Activated T-helper 17 cell treated with anti-CD3 and anti-CD28 coated beads, Interleukin-2, amount 50 U/mL, for 72 hours (primary cell): ENCODE results near the gene CACNA2D2. TPM values are rescaled to one million over a fixed set of nuclear protein-coding genes. Genes with fewer than 3 reads are reported as not detected.
"Not testable (repeated sequence)": the region's sequence is repeated elsewhere in the genome, so short reads cannot be mapped to it uniquely, and the experiment has no call there.

Experiments
- ATAC-seq: fragments of 150-1000 bp; cut with Tn5 transposase; replicated peaks from 2 replicates; pipeline ENCODE4 v1.10.0; 2021; ENCODE audit warnings: mild to moderate bottlenecking, moderate library complexity
- H3K27ac Mint-ChIP-seq: one replicate; pipeline ENCODE4 v1.8.0; 2022; ENCODE audit warnings: mixed read lengths
- H3K27me3 Mint-ChIP-seq: one replicate; pipeline ENCODE4 v1.8.0; 2022; ENCODE audit warnings: mixed read lengths
- H3K36me3 Mint-ChIP-seq: one replicate; pipeline ENCODE4 v1.8.0; 2022; ENCODE audit warnings: low read depth, mild to moderate bottlenecking, mixed read lengths
- H3K4me1 Mint-ChIP-seq: one replicate; pipeline ENCODE4 v1.8.0; 2022; ENCODE audit warnings: mixed read lengths
- H3K4me3 Mint-ChIP-seq: one replicate; pipeline ENCODE4 v1.8.0; 2022; ENCODE audit warnings: mild to moderate bottlenecking, mixed read lengths
- H3K9me3 Mint-ChIP-seq: one replicate; pipeline ENCODE4 v1.8.0; 2022; ENCODE audit warnings: mixed read lengths
- total RNA-seq, 2 donors: library from RNA; stranded (reverse); gene quantifications; one replicate each; pipeline ENCODE4 v1.2.3, GENCODE V29; 2022

Gene CACNA2D2
- total RNA-seq, 2 donors from 2014 or later: 0.50 to 5.0 TPM

DNA sequence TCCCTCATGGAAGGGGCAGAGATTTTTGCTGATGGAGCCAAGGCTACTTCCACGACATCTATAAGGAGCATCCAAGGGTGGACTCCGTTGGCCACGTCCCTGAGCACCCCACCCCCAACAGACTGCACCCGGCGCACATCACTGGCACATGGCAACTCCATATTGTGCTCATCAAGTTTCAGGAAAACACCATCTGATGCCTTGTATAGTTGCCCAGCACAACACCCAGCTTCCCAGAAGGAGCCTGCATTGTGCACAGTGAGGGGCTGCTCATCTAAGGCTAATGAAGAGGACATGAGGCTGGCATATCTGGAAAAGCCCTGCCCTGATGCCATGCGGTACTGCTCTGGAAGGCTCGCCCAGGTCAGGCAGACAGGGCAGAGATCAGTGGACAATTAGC lies 15.0 kb upstream of the CACNA2D2 start:
- Mint-ChIP-seq H3K36me3 (no peaks in the 10 kb centered on the region), H3K27me3 (no peaks in the 10 kb centered on the region), H3K9me3 (no peaks in the 10 kb centered on the region), H3K27ac (no peak overlapping the region), H3K4me1 (peaks cover 5% of the 10 kb centered on the region), H3K4me3 (no peak overlapping the region)
- ATAC-seq: no peak

DNA sequence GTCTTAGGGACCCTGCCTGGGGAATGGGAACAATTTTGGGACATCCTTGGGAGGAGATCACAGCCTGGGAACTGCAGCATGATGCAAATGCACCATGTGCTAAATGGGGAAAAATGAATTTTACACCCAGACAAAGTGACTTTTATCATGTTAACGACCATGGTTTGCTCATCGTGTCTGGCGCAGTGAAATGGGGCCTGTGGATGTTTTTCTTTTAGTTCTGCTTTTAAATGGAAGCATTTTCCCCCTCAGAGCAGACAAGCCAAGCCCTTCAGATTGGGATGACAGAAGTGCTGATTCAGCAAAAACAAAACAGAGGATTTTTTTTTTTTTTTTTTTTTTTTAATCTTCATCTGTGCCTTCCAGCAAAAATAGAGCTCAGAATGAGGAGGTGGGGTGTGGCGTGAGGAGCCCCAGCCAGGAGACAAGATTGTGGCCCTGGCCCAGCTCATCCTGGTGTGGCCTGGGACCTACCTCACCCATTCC lies 14.3 kb upstream of the CACNA2D2 start:
- Mint-ChIP-seq H3K27me3 (no peaks in the 10 kb centered on the region), H3K4me1 (peaks cover 5% of the 10 kb centered on the region), H3K36me3 (no peaks in the 10 kb centered on the region), H3K4me3 (no peak overlapping the region), H3K27ac (no peak overlapping the region), H3K9me3 (no peaks in the 10 kb centered on the region)
- ATAC-seq: no peak

DNA sequence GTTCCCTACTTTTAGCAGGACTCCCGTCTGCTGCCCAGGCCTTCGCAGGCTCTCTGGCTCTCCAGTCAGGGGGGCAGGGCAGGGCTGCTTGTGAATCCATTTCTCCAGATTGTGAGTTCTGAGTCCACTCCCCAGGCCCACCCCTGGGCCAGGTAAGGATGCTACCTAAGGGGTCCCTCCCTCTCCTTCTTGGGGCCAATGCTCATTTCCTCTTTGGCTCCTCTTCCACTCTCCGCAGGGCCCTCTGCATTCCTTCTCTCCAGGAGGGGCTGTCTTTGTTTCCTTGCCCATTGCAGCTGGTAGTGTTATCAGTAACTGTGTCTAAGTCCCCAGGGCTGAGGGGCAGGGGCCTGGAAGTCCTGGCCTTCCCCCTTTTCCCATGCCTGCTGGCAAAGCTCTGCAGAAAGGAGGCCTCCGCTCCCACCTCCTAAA lies 13.0 kb upstream of the CACNA2D2 start:
- H3K4me3 Mint-ChIP-seq: no peak overlapping the region

DNA sequence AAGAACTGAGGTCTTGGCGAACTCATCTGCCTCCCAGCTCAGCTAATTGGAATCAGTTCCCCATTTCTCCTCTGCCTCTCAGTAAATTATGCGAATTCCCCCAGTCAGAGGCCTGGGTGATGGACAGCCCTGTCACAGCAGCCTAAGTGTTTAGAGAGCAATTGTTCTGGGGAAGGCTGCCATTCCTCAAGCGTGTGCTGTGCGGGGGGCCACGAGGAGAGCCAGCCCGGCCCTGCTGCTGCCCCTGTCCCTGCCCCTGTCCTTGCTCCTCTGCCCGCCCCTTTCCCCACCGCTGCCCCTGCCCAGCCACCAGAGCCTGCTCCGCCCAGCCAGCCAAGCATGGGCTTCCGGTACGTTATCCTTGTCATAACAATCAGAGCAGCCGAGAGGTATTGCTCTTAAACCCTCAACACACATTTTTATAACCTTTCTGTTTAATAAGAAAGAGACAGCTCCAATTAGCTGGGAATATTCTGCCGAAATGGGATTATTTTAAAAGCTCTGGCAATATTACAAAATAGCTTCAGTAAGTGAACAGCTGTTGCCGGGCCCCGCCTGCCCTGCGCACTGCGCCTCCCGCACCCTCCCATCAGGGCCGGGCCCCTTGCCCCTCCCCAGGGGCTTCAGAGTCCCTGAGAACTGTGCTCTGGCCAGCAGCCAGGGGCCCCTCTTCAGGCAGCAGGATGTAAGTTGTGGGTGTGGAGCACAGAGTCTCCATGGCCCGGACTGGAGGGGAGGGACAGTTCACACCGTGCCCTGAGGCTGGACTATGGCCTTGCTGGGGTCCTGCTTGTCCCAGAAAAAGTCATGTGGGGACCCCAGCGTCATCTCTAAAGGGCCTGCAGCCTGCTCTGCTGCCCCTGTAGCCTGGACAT lies 12.4 kb upstream of the CACNA2D2 start:
- peaks cover 5% of the 10 kb centered on the region for H3K4me1 Mint-ChIP-seq

More for the DNA sequence above, 13.0 kb upstream of the CACNA2D2 start:
- Mint-ChIP-seq H3K27me3 (no peaks in the 10 kb centered on the region), H3K4me1 (peaks cover 5% of the 10 kb centered on the region), H3K36me3 (no peaks in the 10 kb centered on the region), H3K27ac (peak overlapping the region; percentile 40), H3K9me3 (no peaks in the 10 kb centered on the region)
- no peak for ATAC-seq

DNA sequence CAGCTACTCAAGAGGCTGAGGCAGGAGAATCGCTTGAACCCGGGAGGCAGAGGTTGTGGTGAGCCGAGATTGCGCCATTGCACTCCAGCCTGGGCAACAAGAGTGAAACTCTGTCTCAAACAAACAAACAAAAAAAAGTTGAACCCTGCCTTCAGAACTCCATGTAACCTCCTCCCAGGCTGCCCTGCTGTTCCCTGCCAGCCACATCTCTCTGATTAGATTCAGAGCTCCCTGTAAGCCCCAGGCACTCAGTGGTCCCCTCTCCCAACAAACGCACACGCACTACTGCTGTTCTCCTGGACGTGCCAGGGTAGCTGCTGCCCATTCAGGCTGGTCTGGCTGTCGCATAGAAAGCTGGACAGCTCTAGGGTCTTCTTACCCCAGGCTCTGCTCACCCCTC lies 9.5 kb upstream of the CACNA2D2 start:
- H3K27ac Mint-ChIP-seq: not testable (repeated sequence)

More for the DNA sequence above, 12.4 kb upstream of the CACNA2D2 start:
- H3K4me3 Mint-ChIP-seq: no peak overlapping the region
- no peaks in the 10 kb centered on the region for H3K36me3 Mint-ChIP-seq
- ATAC-seq: no peak
- no peaks in the 10 kb centered on the region for H3K27me3 Mint-ChIP-seq
- H3K9me3 Mint-ChIP-seq: no peaks in the 10 kb centered on the region
- no peak overlapping the region for H3K27ac Mint-ChIP-seq

DNA sequence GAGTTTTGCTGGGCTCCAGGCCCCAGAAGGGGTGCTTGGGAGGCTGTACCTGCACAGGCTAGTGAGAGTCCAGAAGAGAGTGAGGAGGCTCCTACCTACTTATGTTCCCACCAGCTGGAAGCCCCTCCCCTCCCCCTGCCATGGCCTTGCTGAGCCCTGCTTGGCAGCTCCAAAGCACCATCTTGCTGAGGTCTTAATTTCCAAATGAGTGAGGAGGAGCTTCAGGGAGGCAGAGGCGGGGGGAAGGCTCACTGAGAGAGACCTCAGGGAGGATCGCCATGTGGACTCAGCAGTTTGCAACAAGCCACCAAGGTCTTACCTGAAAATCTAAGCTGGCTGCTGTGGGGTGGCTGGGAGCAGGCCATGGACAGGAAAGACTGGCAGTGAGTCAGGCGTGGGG lies 8.7 kb upstream of the CACNA2D2 start:
- Mint-ChIP-seq H3K4me3 (no peak overlapping the region), H3K36me3 (no peaks in the 10 kb centered on the region), H3K27ac (no peak overlapping the region), H3K27me3 (no peaks in the 10 kb centered on the region), H3K9me3 (no peaks in the 10 kb centered on the region), H3K4me1 (no peaks in the 10 kb centered on the region)
- ATAC-seq: no peak

More for the DNA sequence above, 9.5 kb upstream of the CACNA2D2 start:
- not testable (repeated sequence) for H3K4me1 Mint-ChIP-seq, H3K27me3 Mint-ChIP-seq, H3K9me3 Mint-ChIP-seq, H3K36me3 Mint-ChIP-seq, ATAC-seq, H3K4me3 Mint-ChIP-seq

DNA sequence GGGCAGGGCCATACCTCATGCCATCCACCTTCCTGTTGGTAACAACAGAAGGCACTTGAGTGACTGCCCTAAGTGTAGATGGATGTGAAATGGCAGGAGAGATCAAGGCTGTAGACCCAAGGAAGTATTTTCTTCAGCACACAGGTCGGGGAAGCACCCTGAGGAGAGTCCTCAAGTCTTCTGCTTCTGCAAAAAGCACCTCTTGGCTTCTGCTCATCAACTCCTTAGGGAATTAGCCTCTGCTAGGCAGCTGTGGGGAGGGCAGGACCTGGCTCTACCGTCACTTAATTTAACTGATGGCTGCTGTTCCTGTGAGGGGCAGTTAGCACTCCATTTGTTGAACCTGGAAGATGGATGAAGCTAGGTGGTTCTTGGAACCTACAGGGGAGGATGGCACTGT lies 6.9 kb upstream of the CACNA2D2 start:
- H3K4me3 Mint-ChIP-seq: no peak overlapping the region
- no peak for ATAC-seq
- no peaks in the 10 kb centered on the region for H3K36me3 Mint-ChIP-seq
- no peaks in the 10 kb centered on the region for H3K27me3 Mint-ChIP-seq
- H3K27ac Mint-ChIP-seq: peak overlapping the region; percentile 36
- H3K9me3 Mint-ChIP-seq: no peaks in the 10 kb centered on the region
- no peaks in the 10 kb centered on the region for H3K4me1 Mint-ChIP-seq

DNA sequence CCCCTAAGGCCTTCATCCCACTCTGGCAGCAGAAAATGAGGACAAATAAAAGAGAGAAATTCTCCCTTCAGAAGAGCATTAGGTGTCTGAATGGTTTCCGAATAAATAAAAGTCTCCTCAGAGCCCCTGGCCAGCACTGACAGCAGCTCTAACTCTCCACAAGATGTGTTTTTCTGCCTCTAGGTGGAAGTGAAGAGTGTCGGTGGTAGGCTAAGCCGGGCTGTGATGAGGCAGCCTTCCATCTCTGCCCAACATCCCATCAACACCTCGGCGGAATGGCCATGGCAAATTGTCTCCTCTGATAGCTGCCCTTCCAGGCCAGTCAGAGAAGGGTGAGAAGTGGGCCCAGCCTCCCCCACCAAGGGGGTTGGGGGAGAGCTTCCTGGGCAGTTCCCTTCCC lies 6.3 kb upstream of the CACNA2D2 start:
- no peak for ATAC-seq
- H3K9me3 Mint-ChIP-seq: no peaks in the 10 kb centered on the region

DNA sequence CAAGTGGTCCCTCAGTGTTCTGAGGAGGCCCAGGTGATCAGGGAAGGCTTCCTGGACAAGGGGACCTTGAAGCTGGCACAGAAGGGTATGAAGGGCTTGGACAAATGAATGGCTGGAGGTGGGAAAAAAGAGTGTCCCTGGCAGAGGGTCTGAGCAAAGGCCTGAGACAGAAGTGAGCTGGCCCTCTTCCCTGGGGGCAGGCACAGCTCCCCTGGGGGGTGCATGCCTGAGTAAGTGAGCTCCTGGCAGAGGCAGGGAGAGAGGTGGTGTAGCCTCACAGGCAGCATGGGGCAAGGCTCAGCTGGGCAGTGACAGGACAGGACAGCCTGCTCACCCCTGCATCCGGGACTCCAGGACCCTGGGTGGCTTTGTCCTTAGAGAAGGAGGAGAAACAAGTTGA lies 5.4 kb upstream of the CACNA2D2 start:
- Mint-ChIP-seq H3K9me3 (no peaks in the 10 kb centered on the region), H3K27me3 (no peaks in the 10 kb centered on the region), H3K27ac (no peak overlapping the region), H3K4me1 (no peaks in the 10 kb centered on the region), H3K4me3 (no peak overlapping the region), H3K36me3 (no peaks in the 10 kb centered on the region)
- ATAC-seq: no peak

More for the DNA sequence above, 6.3 kb upstream of the CACNA2D2 start:
- Mint-ChIP-seq H3K27ac (peak overlapping the region; percentile 36), H3K27me3 (no peaks in the 10 kb centered on the region), H3K36me3 (no peaks in the 10 kb centered on the region), H3K4me3 (no peak overlapping the region), H3K4me1 (no peaks in the 10 kb centered on the region)

DNA sequence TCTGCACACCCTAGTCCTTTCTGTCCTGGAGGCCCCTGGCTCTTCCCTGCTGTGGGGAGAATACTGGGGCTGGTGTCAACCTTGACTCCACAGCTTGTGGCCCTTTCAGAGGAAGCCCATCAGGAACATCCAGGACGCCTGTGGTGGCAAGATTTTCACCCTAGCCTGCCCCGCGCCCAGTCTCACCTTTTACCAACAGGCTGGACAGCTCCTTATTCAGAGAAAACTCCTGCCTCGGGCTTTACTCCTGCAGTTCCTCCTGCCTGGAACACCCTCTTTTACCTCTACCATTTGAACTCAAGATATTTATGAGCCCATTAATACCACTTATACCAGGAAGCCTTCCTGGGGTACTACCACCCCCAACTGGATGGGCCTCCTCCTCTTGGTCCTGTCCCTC lies 2.7 kb upstream of the CACNA2D2 start:
- no peak for ATAC-seq

DNA sequence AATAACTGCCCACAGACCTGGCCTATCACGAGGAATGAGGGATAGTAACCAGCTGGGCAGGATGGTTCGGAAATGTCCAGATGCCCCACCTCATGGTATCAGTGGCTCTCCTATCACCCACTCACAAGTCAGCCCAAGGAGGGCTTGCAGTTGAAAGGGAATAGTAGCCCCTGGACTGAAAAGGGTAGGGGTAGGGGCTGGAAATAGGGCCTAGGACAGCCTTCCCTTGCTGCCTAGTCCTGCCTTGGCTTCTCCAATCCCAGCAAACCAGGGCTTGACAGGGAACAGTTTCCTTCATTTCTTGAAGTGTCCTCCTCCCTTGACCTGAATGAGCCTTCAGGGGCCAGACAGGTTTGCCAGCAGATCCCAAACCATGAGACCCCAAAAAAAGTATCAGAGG lies 1.2 kb upstream of the CACNA2D2 start:
- H3K9me3 Mint-ChIP-seq: no peaks in the 10 kb centered on the region
- peaks cover 17% of the 10 kb centered on the region for H3K27me3 Mint-ChIP-seq
- no peak overlapping the region for H3K27ac Mint-ChIP-seq

More for the DNA sequence above, 2.7 kb upstream of the CACNA2D2 start:
- Mint-ChIP-seq H3K4me3 (no peak overlapping the region), H3K27ac (no peak overlapping the region), H3K27me3 (peaks cover 13% of the 10 kb centered on the region), H3K36me3 (no peaks in the 10 kb centered on the region), H3K9me3 (no peaks in the 10 kb centered on the region), H3K4me1 (no peaks in the 10 kb centered on the region)

DNA sequence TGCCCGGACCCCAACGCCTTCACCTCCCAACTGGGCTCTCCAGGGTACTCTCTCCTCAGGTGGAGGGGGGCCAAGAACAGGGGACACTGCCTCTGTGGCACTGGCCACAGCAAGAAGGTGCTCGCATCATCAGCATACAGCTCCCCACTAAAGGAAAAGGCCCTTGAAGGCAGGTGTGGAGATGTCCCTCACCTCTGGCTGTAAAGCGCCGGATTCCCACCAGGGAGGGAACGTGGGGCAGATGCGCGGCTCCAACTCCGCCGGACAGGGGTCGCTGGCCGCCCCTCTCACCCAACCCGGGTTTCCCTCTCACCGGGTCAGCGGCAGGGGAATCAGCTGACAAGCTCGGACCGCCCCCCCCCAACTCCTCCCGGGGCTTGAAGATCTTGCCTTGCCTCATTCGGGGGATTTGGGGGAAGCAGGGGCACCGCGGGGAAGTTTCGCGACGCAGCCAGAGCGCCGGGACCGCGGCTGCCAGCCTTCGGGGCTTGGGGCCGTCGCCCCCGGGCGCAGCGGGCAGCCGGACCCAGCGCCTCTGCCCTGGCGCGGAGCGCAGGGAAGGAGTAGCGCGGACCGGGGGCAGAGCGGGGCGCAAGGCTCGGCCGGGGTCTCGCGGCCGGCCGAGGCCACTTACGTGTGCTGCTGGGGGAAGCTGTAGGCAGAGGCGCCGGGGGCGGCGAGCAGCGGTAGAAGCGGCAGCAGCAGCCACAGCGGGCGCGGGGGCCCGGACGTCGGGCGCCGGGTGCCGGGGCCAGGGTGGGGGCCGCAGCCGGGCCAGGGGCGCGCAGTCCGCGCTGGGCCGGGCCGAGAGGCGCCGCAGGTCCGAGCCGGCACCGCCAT lies 630 bp downstream of the CACNA2D2 start:
- Mint-ChIP-seq H3K9me3 (no peaks in the 10 kb centered on the region), H3K27me3 (peaks cover 17% of the 10 kb centered on the region), H3K4me1 (no peaks in the 10 kb centered on the region), H3K36me3 (no peaks in the 10 kb centered on the region), H3K27ac (no peak overlapping the region), H3K4me3 (peak overlapping the region; percentile 65)
- ATAC-seq: peak; percentile 46

More for the DNA sequence above, 1.2 kb upstream of the CACNA2D2 start:
- ATAC-seq: no peak
- Mint-ChIP-seq H3K4me3 (peak overlapping the region; percentile 52), H3K4me1 (no peaks in the 10 kb centered on the region), H3K36me3 (no peaks in the 10 kb centered on the region)

DNA sequence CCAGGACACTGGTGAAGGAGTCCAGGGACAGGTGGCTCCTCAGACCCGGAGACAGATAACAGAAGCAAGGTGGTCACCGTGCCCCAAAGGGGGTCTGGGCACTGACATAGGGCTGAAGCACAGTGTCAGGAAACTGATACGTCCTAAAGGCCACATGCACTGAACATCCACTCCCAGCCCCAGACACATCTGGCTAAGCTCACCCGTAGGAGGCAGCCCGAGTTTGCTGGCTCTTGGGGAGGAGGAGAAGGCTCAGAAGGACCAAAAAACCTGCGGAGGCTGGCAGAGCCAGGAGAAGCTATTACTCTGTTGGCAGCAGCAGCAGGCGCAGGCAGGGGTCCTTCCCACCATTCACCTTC lies 1.2 kb downstream of the CACNA2D2 start:
- Mint-ChIP-seq H3K36me3 (no peaks in the 10 kb centered on the region), H3K27ac (no peak overlapping the region), H3K9me3 (no peaks in the 10 kb centered on the region), H3K4me3 (peak overlapping the region; percentile 65), H3K27me3 (peaks cover 17% of the 10 kb centered on the region), H3K4me1 (no peaks in the 10 kb centered on the region)
- ATAC-seq: no peak

DNA sequence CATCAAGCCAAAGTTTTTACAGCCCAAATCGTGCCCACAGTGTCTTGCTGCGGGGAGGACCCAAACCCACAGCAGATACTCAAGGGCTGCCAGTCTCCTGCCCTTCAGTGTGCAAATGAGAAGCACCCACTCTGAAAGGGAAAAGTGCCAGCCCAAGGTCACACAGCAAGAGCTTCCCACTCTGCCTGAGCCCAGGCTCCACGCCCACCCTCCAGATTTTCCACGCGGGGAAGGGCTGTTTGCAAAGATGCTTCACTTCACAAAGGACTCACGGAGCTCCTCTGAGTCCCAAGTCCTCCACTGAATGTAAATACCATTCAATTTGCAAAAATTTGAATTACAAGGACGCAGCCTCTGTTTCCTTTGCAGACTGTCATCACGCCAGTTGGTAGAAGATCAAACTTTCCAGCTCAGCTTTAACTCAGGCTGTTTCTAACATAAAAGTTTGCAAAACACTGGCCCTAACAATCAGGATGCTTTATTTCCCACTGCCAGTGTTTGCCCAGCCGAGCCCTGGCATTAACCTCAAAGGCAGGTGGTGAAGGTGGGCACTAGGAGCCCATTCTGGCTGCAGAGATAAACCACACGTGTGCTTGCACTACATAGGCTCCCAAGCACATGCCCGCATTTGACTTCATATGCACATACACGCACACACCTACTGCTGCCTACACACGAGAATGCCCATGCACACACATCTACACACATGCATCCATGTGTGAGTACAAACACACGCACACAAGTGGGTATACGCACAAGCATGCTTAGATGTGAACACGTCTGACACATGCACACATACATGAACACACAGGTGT lies 7.6 kb downstream of the CACNA2D2 start:
- Mint-ChIP-seq H3K9me3 (no peaks in the 10 kb centered on the region), H3K36me3 (no peaks in the 10 kb centered on the region), H3K4me3 (no peak overlapping the region), H3K27me3 (peaks cover under 1% of the 10 kb centered on the region), H3K4me1 (peaks cover 5% of the 10 kb centered on the region), H3K27ac (no peak overlapping the region)
- no peak for ATAC-seq
